ENCODE results near the gene C2CD4C.
"Not testable (repeated sequence)": the region's sequence is repeated elsewhere in the genome, so short reads cannot be mapped to it uniquely, and the experiment has no call there.

C2CD4C gene

GRCh38 chr19:397941-398706, 10.8 kb downstream of the C2CD4C start:
- Histone ChIP-seq H3K36me3 (ENCODE audit: insufficient read depth, low read length) (no peaks in the 10 kb centered on the region), H3K4me1 (ENCODE audit: insufficient read depth, low read length) (no peaks in the 10 kb centered on the region), H3K9me3 (ENCODE audit: low read length) (peaks cover 15% of the 10 kb centered on the region), H3K4me3 (ENCODE audit: low read length) (no peak overlapping the region), H3K27me3 (ENCODE audit: insufficient read depth, low read length) (no peaks in the 10 kb centered on the region), H2AFZ (ENCODE audit: low read depth, low read length) (no peak overlapping the region)

DNA sequence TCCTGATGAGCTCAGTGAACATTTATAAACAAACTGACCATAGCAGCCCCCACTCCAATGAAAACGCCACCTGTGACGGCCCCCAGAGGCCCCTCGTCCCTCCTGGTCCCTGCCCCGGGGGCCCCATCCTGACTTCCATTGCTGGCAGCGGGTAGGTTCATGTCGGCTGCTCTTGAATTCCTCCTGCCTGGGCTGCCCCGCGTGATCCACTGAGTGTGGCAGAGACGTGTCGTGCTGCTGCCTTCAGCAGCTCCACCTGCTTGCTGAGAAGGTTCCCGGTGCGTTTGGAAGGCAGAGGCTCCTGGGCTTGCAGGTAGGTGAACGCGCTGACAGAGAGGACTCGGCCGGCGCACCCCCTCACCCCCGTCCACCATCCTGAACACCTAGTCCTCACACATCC, 11.6 kb downstream of the C2CD4C start:
- H3K36me3 ChIP-seq (ENCODE audit: insufficient read depth, low read length), result no peaks in the 10 kb centered on the region
- no peaks in the 10 kb centered on the region for H3K4me1 ChIP-seq (ENCODE audit: insufficient read depth, low read length)
- no peaks in the 10 kb centered on the region for H3K27me3 ChIP-seq (ENCODE audit: insufficient read depth, low read length)
- peaks cover 18% of the 10 kb centered on the region for H3K9me3 ChIP-seq (ENCODE audit: low read length)
- no peak overlapping the region for H3K4me3 ChIP-seq (ENCODE audit: low read length)
- no peak overlapping the region for H2AFZ ChIP-seq (ENCODE audit: low read depth, low read length)

DNA sequence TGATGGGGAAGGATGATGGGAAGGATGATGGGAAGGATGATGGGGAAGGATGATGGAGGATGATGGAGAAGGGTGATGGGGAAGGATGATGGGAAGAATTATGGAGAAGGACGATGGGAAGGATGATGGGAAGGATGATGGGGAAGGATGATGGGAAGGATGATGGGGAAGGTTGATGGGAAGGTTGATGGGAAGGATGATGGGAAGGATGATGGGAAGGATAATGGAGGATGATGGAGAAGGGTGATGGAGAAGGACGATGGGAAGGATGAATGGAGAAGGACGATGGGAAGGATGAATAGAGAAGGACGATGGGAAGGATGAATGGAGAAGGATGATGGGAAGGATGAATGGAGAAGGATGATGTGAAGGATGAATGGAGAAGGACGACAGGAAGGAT, 13.5 kb downstream of the C2CD4C start:
- peaks cover 14% of the 10 kb centered on the region for H3K9me3 ChIP-seq (ENCODE audit: low read length)
- H2AFZ ChIP-seq (ENCODE audit: low read depth, low read length), result no peak overlapping the region
- H3K4me3 ChIP-seq (ENCODE audit: low read length), result no peak overlapping the region
- H3K27me3 ChIP-seq (ENCODE audit: insufficient read depth, low read length), result no peaks in the 10 kb centered on the region
- H3K36me3 ChIP-seq (ENCODE audit: insufficient read depth, low read length), result no peaks in the 10 kb centered on the region
- no peaks in the 10 kb centered on the region for H3K4me1 ChIP-seq (ENCODE audit: insufficient read depth, low read length)

DNA sequence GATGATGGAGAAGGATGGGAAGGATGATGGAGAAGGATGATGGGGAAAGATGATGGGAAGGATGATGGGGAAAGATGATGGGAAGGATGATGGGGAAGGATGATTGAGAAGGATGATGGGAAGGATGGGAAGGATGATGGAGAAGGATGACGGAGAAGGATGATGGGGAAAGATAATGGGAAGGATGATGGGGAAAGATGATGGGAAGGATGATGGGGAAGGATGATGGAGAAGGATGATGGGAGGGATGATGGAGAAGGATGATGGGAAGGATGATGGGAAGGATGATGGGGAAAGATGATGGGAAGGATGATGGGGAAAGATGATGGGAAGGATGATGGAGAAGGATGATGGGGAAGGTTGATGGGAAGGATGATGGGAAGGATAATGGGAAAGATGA, 14.1 kb downstream of the C2CD4C start:
- H3K36me3 ChIP-seq (ENCODE audit: insufficient read depth, low read length); H3K27me3 ChIP-seq (ENCODE audit: insufficient read depth, low read length); H2AFZ ChIP-seq (ENCODE audit: low read depth, low read length); H3K4me3 ChIP-seq (ENCODE audit: low read length); H3K4me1 ChIP-seq (ENCODE audit: insufficient read depth, low read length): not testable (repeated sequence)
- peaks cover 14% of the 10 kb centered on the region for H3K9me3 ChIP-seq (ENCODE audit: low read length)

DNA sequence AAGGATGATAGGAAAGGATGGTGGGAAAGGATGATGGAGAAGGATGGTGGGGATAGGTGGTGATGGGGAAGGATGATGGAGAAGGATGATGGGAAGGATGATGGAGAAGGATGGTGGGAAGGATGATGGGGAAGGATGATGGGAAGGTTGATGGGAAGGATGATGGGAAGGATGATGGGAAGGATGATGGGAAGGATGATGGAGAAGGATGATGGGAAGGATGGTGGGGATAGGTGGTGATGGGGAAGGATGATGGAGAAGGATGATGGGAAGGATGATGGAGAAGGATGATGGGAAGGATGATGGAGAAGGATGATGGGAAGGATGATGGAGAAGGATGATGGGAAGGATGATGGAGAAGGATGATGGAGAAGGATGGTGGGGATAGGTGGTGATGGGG, 15.4 kb downstream of the C2CD4C start:
- not testable (repeated sequence) for H3K36me3 ChIP-seq (ENCODE audit: insufficient read depth, low read length); H3K27me3 ChIP-seq (ENCODE audit: insufficient read depth, low read length); H3K4me3 ChIP-seq (ENCODE audit: low read length); H3K4me1 ChIP-seq (ENCODE audit: insufficient read depth, low read length); H2AFZ ChIP-seq (ENCODE audit: low read depth, low read length)
- H3K9me3 ChIP-seq (ENCODE audit: low read length), result peaks cover 13% of the 10 kb centered on the region

DNA sequence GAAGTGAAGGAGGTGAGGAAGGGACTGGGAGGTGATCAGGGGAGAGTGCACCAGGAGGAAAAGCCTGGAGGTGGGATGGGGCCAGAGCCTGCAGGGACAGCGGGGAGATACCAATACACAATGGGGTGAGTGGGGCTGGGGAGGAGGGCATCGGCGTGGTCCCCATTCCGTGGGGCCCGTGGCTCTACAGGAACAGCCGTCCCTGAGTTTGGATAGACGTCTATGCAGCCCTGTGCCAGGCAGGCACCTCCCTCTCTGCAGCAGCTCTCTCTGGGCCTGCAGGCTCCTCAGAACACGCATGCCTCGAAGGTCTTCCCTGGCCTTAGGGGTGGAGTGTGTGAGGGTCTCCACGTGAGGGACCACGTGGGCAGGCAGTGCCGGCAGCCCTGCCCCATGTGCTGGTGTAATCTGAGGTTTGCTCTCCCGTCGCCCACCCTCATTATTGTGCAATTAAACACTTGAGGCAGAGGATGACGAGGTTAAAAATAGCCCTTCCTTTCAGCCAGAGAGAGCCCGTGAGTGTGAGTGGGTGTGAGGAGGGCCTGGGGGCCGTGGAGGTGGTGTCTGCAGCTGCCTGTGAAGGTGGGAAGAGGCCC, 16.5 kb downstream of the C2CD4C start:
- Histone ChIP-seq H2AFZ (ENCODE audit: low read depth, low read length) (no peak overlapping the region), H3K27me3 (ENCODE audit: insufficient read depth, low read length) (no peaks in the 10 kb centered on the region), H3K9me3 (ENCODE audit: low read length) (peaks cover 11% of the 10 kb centered on the region), H3K4me3 (ENCODE audit: low read length) (no peak overlapping the region), H3K4me1 (ENCODE audit: insufficient read depth, low read length) (no peaks in the 10 kb centered on the region), H3K36me3 (ENCODE audit: insufficient read depth, low read length) (no peaks in the 10 kb centered on the region)

DNA sequence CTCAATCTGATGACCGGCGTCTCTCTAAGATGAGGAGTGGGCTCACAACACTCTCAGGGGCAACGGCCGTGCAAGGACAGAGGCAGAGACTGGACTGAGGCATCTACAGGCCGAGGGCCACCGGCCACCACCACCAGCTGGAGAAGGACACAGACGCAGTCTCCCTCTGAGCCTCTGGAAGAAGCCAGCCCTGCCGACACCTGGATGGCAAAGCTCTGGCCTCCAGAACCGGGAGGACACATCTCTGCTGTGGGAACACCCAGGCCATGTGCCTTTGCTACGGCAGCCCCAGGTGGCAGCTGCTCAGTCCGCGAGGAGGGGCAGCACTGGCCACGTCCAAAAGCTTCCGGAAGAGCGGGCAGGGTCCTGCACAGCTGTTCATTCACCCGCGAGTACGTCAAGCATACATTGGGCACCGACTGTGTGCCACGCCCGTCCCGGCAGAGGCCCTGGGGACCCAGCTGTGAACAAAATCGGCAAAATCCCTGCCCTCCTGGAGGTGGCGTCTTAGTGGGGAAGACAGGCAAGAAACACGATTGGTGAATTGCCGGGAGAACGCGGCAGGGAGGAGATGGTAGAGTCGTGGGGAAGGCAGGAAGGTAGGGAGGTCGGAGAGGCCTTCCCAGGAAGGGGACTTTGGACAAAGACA, 17.1 kb downstream of the C2CD4C start:
- H2AFZ ChIP-seq (ENCODE audit: low read depth, low read length), result no peak overlapping the region
- no peaks in the 10 kb centered on the region for H3K27me3 ChIP-seq (ENCODE audit: insufficient read depth, low read length)
- no peak overlapping the region for H3K4me3 ChIP-seq (ENCODE audit: low read length)
- no peaks in the 10 kb centered on the region for H3K4me1 ChIP-seq (ENCODE audit: insufficient read depth, low read length)
- H3K36me3 ChIP-seq (ENCODE audit: insufficient read depth, low read length), result no peaks in the 10 kb centered on the region
- H3K9me3 ChIP-seq (ENCODE audit: low read length), result peaks cover 11% of the 10 kb centered on the region

DNA sequence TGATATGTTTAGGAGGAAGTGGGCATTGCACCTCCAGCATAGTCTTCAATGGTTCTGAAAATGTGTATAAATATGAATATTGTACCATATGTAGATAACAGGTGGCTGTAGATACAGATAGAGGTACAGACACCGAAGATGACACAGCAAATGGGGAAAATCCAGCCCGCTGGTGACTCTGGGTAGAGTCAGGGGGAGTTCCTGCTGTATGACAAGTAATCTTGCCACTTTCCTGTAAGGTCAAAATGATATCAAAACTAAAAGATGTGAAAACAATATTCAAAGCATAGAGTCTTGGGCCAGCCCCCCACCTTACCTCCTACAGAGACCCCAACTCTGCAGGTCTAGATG, 17.8 kb downstream of the C2CD4C start:
- Histone ChIP-seq H3K9me3 (ENCODE audit: low read length) (peaks cover 11% of the 10 kb centered on the region), H3K27me3 (ENCODE audit: insufficient read depth, low read length) (no peaks in the 10 kb centered on the region), H3K4me3 (ENCODE audit: low read length) (no peak overlapping the region), H2AFZ (ENCODE audit: low read depth, low read length) (no peak overlapping the region), H3K4me1 (ENCODE audit: insufficient read depth, low read length) (peaks cover 2% of the 10 kb centered on the region), H3K36me3 (ENCODE audit: insufficient read depth, low read length) (no peaks in the 10 kb centered on the region)

DNA sequence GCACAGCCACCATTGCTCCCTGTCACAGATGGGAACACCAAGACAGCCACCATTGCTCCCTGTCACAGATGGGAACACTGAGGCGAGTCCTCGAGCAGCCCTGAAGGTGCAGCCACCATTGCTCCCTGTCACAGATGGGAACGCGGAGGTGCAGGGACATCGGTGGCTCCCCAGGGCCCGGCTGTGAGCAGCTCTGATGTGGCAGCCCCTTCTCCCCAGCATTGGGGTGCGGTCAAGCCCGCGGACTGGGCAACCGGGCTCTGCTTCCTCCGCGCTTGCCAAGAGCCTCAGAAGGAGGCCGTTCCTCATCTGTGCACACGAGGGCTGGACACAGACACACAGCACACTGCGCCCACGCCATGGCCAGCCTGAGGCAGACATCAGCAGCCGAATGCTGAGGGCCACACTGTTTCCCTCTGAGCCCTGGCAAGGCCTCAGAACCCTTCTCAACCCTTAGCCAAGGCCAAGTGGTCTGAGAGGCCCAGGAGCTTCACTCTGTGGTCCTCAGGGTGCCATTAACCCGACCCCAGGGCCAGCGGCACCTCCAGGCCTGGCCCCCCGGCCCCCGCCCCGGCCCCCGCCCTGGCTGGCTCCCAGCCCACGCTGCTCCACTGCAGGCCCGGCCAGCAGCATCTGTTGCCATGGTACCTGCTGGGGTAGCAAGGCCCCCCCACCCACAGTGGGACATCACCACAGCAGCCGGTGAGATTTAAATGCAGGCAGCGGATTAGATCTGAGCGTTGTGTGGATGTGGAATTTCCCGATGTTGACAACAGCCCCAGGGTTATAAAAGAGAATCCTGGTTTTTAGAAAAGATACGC, 18.4 kb downstream of the C2CD4C start:
- no peak overlapping the region for H3K4me3 ChIP-seq (ENCODE audit: low read length)
- H2AFZ ChIP-seq (ENCODE audit: low read depth, low read length), result no peak overlapping the region
- peaks cover 9% of the 10 kb centered on the region for H3K9me3 ChIP-seq (ENCODE audit: low read length)
- no peaks in the 10 kb centered on the region for H3K36me3 ChIP-seq (ENCODE audit: insufficient read depth, low read length)
- peaks cover 2% of the 10 kb centered on the region for H3K4me1 ChIP-seq (ENCODE audit: insufficient read depth, low read length)
- H3K27me3 ChIP-seq (ENCODE audit: insufficient read depth, low read length), result no peaks in the 10 kb centered on the region

GRCh38 chr19:389935-390289, 19.0 kb downstream of the C2CD4C start:
- H3K36me3 ChIP-seq (ENCODE audit: insufficient read depth, low read length), result no peaks in the 10 kb centered on the region
- H3K4me3 ChIP-seq (ENCODE audit: low read length), result no peak overlapping the region
- no peaks in the 10 kb centered on the region for H3K27me3 ChIP-seq (ENCODE audit: insufficient read depth, low read length)
- no peak overlapping the region for H2AFZ ChIP-seq (ENCODE audit: low read depth, low read length)
- H3K4me1 ChIP-seq (ENCODE audit: insufficient read depth, low read length), result peaks cover 2% of the 10 kb centered on the region
- peaks cover 6% of the 10 kb centered on the region for H3K9me3 ChIP-seq (ENCODE audit: low read length)

- Histone ChIP-seq H3K4me3 (ENCODE audit: low read length) (no peak overlapping the region), H3K36me3 (ENCODE audit: insufficient read depth, low read length) (no peaks in the 10 kb centered on the region), H3K27me3 (ENCODE audit: insufficient read depth, low read length) (no peaks in the 10 kb centered on the region), H3K9me3 (ENCODE audit: low read length) (peaks cover 4% of the 10 kb centered on the region), H2AFZ (ENCODE audit: low read depth, low read length) (no peak overlapping the region), H3K4me1 (ENCODE audit: insufficient read depth, low read length) (peaks cover 2% of the 10 kb centered on the region)
Measured at GRCh38 chr19:389255-389934, 19.6 kb downstream of the C2CD4C start.

DNA sequence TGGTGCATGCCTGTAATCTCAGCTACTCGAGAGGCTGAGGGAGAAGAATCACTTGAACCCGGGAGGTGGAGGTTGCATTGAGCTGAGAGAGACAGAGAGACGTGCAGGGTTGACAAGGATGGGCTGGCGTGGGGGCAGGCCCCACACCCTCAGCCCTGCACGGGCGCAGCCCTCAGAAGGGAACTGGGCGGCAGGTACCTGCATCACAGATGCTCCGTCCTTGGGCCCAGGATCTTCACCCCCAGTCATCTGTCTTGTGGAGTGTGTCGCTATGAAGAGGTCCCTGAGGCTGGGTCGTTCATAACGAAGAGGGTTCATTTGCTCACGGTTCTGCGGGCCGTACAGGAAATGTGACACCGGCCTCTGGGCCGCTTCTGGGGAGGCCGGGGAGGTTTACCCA, 20.3 kb downstream of the C2CD4C start:
- H3K4me1 ChIP-seq (ENCODE audit: insufficient read depth, low read length), result peaks cover 2% of the 10 kb centered on the region
- no peaks in the 10 kb centered on the region for H3K36me3 ChIP-seq (ENCODE audit: insufficient read depth, low read length)
- no peaks in the 10 kb centered on the region for H3K27me3 ChIP-seq (ENCODE audit: insufficient read depth, low read length)
- H2AFZ ChIP-seq (ENCODE audit: low read depth, low read length), result no peak overlapping the region
- H3K9me3 ChIP-seq (ENCODE audit: low read length), result peaks cover 4% of the 10 kb centered on the region
- H3K4me3 ChIP-seq (ENCODE audit: low read length), result no peak overlapping the region

DNA sequence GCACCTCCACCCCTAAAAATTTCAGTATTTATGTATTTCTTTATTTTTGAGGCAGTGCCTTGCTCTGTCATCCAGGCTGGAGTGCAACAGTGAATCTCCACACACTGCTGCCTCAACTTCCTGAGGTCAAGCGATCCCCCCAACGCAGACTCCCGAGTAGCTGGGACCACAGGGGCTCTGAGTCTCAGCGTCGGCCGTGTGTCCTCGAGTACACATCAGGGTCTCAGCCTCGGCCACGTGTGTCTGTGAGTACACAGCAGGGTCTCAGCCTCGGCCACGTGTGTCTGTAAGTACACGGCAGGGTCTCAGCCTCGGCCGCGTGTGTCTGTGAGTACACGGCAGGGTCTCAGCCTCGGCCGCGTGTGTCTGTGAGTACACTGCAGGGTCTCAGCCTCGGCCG, 21.2 kb downstream of the C2CD4C start:
- Histone ChIP-seq H2AFZ (ENCODE audit: low read depth, low read length) (no peak overlapping the region), H3K27me3 (ENCODE audit: insufficient read depth, low read length) (no peaks in the 10 kb centered on the region), H3K36me3 (ENCODE audit: insufficient read depth, low read length) (no peaks in the 10 kb centered on the region)

More for the DNA sequence above, 21.2 kb downstream of the C2CD4C start:
- no peak overlapping the region for H3K4me3 ChIP-seq (ENCODE audit: low read length)
- peaks cover 2% of the 10 kb centered on the region for H3K9me3 ChIP-seq (ENCODE audit: low read length)
- H3K4me1 ChIP-seq (ENCODE audit: insufficient read depth, low read length), result peaks cover 2% of the 10 kb centered on the region
